Kidney (tissue), 14 donors: Measurements from ENCODE around the gene TFPI. TPM values are rescaled to one million over a fixed set of nuclear protein-coding genes. Genes with fewer than 3 reads are reported as not detected.

ENCODE experiments used
- DNase-seq, 5 donors: peaks; one replicate each; pipeline ENCODE4 v3.0.0-alpha.2; 2013 to 2020
- FAIRE-seq: peaks from 2 replicates; lab custom pipeline; 2012; peaks lifted over from hg19 to GRCh38; lab: Jason Lieb, UNC
- H3K27ac ChIP-seq, 2 donors: one replicate each; pipeline ENCODE4 v1.7.0; 2013; ENCODE audit warnings: low read depth in 2 of 2, low read length in 2 of 2, inconsistent platforms in 1 of 2
- H3K27me3 ChIP-seq: one replicate; pipeline ENCODE4 v1.7.1; 2013; ENCODE audit warnings: low read length, inconsistent platforms; ENCODE audit not compliant: control insufficient read depth, insufficient read depth
- H3K36me3 ChIP-seq, 3 donors: one replicate each; pipeline versions ENCODE4 v1.7.0 to v1.7.1; 2013; ENCODE audit warnings: low read length in 3 of 3, control low read depth in 1 of 3, inconsistent platforms in 1 of 3; ENCODE audit not compliant: insufficient read depth in 3 of 3, control insufficient read depth in 2 of 3
- H3K4me1 ChIP-seq, 3 donors: one replicate each; pipeline versions ENCODE4 v1.7.0 to v1.7.1; 2013; ENCODE audit warnings: low read length in 3 of 3, inconsistent platforms in 1 of 3, low read depth in 1 of 3; ENCODE audit not compliant: control insufficient read depth in 2 of 3, insufficient read depth in 2 of 3
- H3K4me3 ChIP-seq, 3 donors: one replicate each; pipeline versions ENCODE4 v1.7.0 to v1.8.1; 2013; ENCODE audit warnings: low read length in 3 of 3, control low read depth in 1 of 3, inconsistent platforms in 1 of 3
- H3K9ac ChIP-seq, 3 donors: one replicate each; pipeline versions ENCODE4 v1.7.0 to v1.7.1; 2013; ENCODE audit warnings: low read length in 3 of 3, control low read depth in 1 of 3, inconsistent platforms in 1 of 3
- H3K9me3 ChIP-seq, 3 donors: one replicate each; pipeline versions ENCODE4 v1.7.0 to v1.7.1; 2013; ENCODE audit warnings: low read length in 3 of 3, control low read depth in 1 of 3, inconsistent platforms in 1 of 3; ENCODE audit not compliant: control insufficient read depth in 2 of 3, insufficient read depth in 1 of 3
- intact Hi-C: fragments of 100-400 bp; cut with DNase I; formaldehyde crosslinking; loops from one replicate; pipeline ENCODE4 v1.11.1; 2022
- polyA plus RNA-seq: library from polyadenylated mRNA; stranded (reverse); fragments of 350-450 nt; fragmentation: Illumina TruSeq; extraction: RNeasy Lipid Tissue Mini Kit (QIAGEN cat#74804); gene quantifications from one replicate; pipeline ENCODE4 v1.2.3, GENCODE V29; 2014; ENCODE audit warnings: low read depth, low replicate concordance; ENCODE audit not compliant: insufficient read depth
- total RNA-seq: library from RNA; stranded (reverse); fragmentation: NEBNext Ultra II Directional; extraction: Animal tissue kit (Norgen Biotek cat#: 25700); gene quantifications from one replicate; pipeline ENCODE4 v1.2.1, GENCODE V29; 2021
- TF ChIP-seq, protein P1 (sequence below): IDR thresholded peaks from 3 replicates; pipeline ENCODE4 v1.5.1; 2012; ENCODE audit warnings: mild to moderate bottlenecking, moderate library complexity, borderline replicate concordance; ENCODE audit not compliant: insufficient read depth; ENCODE audit errors: extremely low read depth
- donor health status: control.
- donor health status: control.
- donor health status: control.
- donor health status: control.
- donor health status: control.
- donor health status: DM: yes; HTN: yes; CAD: no.
- donor health status: Normal renal cell carcinoma (clear cell type).

The TFPI gene
- total and polyA plus RNA-seq, 2 donors from 2014 or later, result 26.2 to 266 TPM

DNA sequence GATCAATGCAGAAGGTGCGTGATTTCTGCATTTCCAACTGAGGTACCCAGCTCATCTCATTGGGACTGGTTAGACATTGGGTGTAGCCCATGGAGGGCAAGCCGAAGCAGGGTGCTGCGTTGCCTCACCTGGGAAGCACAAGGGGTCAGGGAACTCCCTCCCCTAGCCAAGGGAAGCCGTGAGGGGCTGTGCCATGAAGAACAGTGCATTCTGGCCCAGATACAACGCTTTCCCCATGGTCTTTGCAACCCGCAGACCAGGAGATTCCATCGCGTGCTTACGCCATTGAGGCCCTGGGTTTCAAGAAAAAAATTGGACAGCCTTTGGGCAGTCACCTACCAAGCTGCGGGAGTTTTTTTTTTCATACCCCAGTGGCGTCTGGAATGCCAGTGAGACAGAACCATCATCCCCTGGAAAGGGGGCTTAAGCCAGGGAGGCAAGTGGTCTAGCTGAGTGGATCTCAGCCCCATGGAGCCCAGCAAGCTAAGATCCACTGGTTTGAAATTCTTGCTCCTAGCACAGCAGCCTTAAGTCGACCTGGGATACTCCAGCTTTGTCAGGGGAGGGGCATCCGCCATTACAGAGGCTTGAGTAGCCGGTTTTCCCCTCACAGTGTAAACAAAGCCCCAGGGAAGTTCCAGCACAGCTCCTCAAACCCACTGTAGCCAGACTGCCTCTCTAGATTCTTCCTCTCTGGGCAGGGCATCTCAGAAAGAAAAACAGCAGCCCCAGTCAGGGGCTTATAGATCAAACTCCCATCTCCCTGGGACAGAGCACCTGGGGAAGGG is 21.7 kb downstream of the TFPI start:
- Histone ChIP-seq H3K9ac (no peak overlapping the region), H3K9me3 (no peaks in the 10 kb centered on the region), H3K36me3 (no peaks in the 10 kb centered on the region), H3K27me3 (no peaks in the 10 kb centered on the region), H3K27ac (no peak overlapping the region), H3K4me3 (no peak overlapping the region), H3K4me1 (no peaks in the 10 kb centered on the region)
- TF ChIP-seq, protein P1, sequence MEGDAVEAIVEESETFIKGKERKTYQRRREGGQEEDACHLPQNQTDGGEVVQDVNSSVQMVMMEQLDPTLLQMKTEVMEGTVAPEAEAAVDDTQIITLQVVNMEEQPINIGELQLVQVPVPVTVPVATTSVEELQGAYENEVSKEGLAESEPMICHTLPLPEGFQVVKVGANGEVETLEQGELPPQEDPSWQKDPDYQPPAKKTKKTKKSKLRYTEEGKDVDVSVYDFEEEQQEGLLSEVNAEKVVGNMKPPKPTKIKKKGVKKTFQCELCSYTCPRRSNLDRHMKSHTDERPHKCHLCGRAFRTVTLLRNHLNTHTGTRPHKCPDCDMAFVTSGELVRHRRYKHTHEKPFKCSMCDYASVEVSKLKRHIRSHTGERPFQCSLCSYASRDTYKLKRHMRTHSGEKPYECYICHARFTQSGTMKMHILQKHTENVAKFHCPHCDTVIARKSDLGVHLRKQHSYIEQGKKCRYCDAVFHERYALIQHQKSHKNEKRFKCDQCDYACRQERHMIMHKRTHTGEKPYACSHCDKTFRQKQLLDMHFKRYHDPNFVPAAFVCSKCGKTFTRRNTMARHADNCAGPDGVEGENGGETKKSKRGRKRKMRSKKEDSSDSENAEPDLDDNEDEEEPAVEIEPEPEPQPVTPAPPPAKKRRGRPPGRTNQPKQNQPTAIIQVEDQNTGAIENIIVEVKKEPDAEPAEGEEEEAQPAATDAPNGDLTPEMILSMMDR, result no peak
- FAIRE-seq (no peak), DNase-seq (peak in 1 of 5 donors; percentile 34)
- intact Hi-C loops, result no loop called here

DNA sequence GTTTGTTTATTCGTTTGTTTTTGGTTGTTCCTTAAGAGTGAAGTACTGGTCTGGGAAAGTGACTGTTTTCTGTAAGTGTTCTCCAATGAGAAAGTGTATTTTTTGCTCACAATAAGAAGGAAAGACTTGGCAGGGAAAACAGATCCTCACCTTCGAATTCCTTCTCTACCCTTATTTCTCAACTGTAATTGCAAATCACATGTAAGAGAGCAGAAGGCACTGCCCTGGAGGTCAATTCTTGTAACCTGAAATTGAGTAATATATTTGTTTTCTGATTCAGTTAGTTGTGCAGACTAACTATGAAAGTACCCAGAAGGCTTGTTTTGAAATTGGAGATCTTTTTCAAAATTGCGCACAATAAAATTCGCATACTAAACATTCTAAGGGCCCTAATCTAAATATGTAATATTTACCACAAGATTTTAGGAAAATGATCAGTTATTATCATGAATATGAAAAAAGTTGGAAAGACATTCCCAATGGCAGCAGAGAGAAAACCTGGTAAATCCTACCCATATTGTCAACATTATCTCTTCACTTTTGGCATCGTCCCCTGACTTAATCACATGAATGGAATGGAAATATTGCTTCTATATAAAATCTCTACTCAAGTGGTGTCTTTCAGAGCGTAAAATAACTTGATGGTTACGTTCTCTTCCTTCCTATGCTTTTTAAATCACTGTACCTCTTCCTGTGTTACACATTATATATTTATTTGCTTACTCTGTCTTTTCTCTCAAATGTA is 24.1 kb downstream of the TFPI start:
- no peak for FAIRE-seq
- Histone ChIP-seq H3K36me3 (no peaks in the 10 kb centered on the region), H3K9ac (no peak overlapping the region), H3K27me3 (no peaks in the 10 kb centered on the region), H3K4me1 (no peaks in the 10 kb centered on the region), H3K27ac (no peak overlapping the region), H3K4me3 (no peak overlapping the region), H3K9me3 (no peaks in the 10 kb centered on the region)
- TF ChIP-seq, protein P1, result no peak
- no peak for DNase-seq
- intact Hi-C loops, result no loop called here

DNA sequence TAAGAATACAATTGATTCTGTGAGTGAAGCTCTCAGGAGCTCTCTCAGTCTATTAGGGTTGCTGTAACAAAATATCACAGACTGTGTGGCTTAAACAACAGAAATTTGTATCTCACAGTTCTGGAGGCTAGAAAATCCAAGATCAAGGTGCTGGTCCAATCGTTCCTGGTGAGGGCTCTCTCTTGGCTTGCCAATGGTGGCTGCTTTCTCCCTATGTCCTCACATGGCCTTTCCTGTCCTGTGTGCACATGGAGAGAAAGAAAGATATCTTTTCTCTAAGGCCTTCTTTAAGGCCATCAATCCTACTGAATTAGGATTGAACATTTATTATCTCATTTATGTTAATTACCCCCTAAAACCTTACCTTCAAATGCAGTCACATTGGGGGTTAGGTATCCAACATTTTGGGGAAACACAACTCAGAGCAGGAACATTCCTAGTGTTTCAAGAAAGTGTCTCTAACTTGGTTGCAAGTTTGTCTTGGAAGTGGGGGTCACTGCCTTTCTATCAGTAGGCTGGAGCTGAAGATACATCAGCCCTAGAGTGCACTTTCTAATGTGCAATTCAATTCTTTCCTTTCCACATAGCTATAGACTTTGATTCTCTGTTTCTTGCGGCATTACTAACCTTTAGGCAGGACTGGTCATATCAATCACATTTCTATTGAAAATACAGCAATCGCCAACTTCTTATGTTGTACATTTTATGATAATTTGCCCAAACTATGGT is 24.8 kb downstream of the TFPI start:
- H3K4me1 ChIP-seq, result no peaks in the 10 kb centered on the region
- no peaks in the 10 kb centered on the region for H3K27me3 ChIP-seq
- TF ChIP-seq, protein P1, result no peak
- no peak overlapping the region for H3K9ac ChIP-seq
- H3K9me3 ChIP-seq, result no peaks in the 10 kb centered on the region
- FAIRE-seq, result no peak
- no peaks in the 10 kb centered on the region for H3K36me3 ChIP-seq
- no peak for DNase-seq
- H3K4me3 ChIP-seq, result no peak overlapping the region
- H3K27ac ChIP-seq, result no peak overlapping the region
- intact Hi-C loops, result no loop called here
